Hematopoietic multipotent progenitor cell treated with erythropoietin and hydrocortisone succinate and interleukin-3 and kit ligand, for 4 days (in vitro differentiated cells): Measurements from ENCODE around the gene GALC.

Experiments
- DNase-seq: peaks from one replicate; pipeline ENCODE4 v3.0.0-alpha.2; 2015

Gene GALC

GRCh38 chr14:87952307-87953094 lies 40.5 kb downstream of the GALC start:
- DNase-seq, result peak; percentile 80

GRCh38 chr14:87944987-87945604 lies 47.9 kb downstream of the GALC start:
- peak; percentile 79 for DNase-seq

- DNase-seq, result no peak
Measured at GRCh38 chr14:87940894-87941293, 52.1 kb downstream of the GALC start.

GRCh38 chr14:87940382-87940781 lies 52.6 kb downstream of the GALC start:
- no peak for DNase-seq

- no peak for DNase-seq
Measured at GRCh38 chr14:87935886-87936285, 57.1 kb downstream of the GALC start.

- DNase-seq, result no peak
Measured at GRCh38 chr14:87935081-87935828, 57.7 kb downstream of the GALC start.

GRCh38 chr14:87934185-87934584 lies 58.8 kb downstream of the GALC start:
- DNase-seq, result peak; percentile 25

- no peak for DNase-seq
Measured at GRCh38 chr14:87916886-87917275, 76.1 kb downstream of the GALC start.

GRCh38 chr14:87916103-87916885 lies 76.7 kb downstream of the GALC start:
- no peak for DNase-seq

- no peak for DNase-seq
Measured at GRCh38 chr14:87908550-87908949, 84.4 kb downstream of the GALC start.

GRCh38 chr14:87901652-87902051 lies 91.3 kb downstream of the GALC start:
- DNase-seq, result no peak

GRCh38 chr14:87901236-87901635 lies 91.7 kb downstream of the GALC start:
- no peak for DNase-seq

- DNase-seq, result no peak
Measured at GRCh38 chr14:87899228-87899627, 93.8 kb downstream of the GALC start.

GRCh38 chr14:87898301-87898700 lies 94.7 kb downstream of the GALC start:
- DNase-seq, result no peak

- DNase-seq, result peak; percentile 71
Measured at GRCh38 chr14:87896393-87897380, 96.3 kb downstream of the GALC start.

- no peak for DNase-seq
Measured at GRCh38 chr14:87894920-87895319, 98.1 kb downstream of the GALC start.

GRCh38 chr14:87892763-87893162 lies 100.2 kb downstream of the GALC start:
- DNase-seq, result no peak

- DNase-seq, result peak; percentile 41
Measured at GRCh38 chr14:87888136-87888999, 104.6 kb downstream of the GALC start.

- no peak for DNase-seq
Measured at GRCh38 chr14:87883750-87884149, 109.2 kb downstream of the GALC start.
